OCI-LY1 (cell line): ENCODE results near the gene TBL3.
"Not testable (repeated sequence)": the region's sequence is repeated elsewhere in the genome, so short reads cannot be mapped to it uniquely, and the experiment has no call there.

Source experiments
- EZH2 ChIP-seq: fragments of 200-600 bp; sonication (generic), shearing (Covaris generic); IDR thresholded peaks from 2 replicates; pipeline ENCODE4 v1.8.0; 2017; ENCODE audit warnings: borderline replicate concordance, mixed run types, mild to moderate bottlenecking, antibody characterized with exemption, low read length, moderate library complexity, mixed read lengths
- TF ChIP-seq, protein P1 (sequence below): fragments of 200-600 bp; sonication (generic), shearing (Covaris generic); IDR thresholded peaks from 2 replicates; pipeline ENCODE4 v1.5.1; 2017; ENCODE audit warnings: mild to moderate bottlenecking, antibody characterized with exemption, low read length, moderate library complexity, mixed read lengths

DNA sequence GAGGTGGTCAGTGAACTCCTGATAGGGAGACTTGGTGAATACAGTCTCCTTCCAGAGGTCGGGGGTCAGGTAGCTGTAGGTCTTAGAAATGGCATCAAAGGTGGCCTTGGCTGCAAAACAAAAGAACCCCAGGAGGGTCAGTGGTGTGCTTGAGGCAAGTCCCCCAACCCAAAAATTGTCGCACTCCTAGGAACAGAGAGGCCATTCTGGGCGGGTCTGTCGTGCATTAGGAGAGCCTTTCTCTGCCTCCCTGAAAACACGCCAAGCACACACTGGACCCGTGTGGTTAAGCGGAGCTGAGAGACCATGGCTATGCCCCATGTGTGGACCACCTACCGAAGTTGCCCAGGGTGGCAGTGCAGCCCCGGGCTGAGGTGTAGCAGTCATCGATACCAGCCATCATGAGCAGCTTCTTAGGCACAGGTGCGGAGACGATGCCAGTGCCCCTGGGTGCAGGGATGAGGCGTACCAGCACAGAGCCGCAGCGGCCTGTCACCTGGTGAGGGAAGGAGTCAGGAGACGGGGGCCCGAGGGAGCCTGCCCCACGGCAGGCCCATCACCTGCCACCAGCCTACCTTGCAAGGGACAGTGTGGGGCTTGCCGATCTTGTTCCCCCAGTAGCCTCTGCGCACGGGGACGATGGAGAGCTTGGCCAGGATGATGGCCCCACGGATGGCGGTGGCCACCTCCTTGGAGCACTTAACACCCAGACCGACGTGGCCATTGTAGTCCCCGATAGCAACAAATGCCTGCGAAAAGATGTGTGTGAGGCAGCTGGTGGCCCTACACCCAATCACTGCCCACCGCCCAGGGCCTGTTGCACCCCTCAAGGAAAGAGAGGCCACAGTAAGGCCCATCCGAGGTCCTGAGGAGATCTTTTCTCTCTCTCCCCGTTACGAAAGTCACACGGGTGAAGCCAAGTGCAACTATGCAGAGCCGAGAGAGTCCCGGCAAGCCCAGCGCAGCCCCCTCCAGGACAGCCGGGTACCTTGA lies 9.4 kb upstream of the TBL3 start:
- TF ChIP-seq, protein P1, sequence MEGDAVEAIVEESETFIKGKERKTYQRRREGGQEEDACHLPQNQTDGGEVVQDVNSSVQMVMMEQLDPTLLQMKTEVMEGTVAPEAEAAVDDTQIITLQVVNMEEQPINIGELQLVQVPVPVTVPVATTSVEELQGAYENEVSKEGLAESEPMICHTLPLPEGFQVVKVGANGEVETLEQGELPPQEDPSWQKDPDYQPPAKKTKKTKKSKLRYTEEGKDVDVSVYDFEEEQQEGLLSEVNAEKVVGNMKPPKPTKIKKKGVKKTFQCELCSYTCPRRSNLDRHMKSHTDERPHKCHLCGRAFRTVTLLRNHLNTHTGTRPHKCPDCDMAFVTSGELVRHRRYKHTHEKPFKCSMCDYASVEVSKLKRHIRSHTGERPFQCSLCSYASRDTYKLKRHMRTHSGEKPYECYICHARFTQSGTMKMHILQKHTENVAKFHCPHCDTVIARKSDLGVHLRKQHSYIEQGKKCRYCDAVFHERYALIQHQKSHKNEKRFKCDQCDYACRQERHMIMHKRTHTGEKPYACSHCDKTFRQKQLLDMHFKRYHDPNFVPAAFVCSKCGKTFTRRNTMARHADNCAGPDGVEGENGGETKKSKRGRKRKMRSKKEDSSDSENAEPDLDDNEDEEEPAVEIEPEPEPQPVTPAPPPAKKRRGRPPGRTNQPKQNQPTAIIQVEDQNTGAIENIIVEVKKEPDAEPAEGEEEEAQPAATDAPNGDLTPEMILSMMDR: not testable (repeated sequence)
- TF ChIP-seq EZH2: not testable (repeated sequence)
